OCI-LY1 (cell line): ENCODE data around the gene XPNPEP2.

Source experiments
- H2AFZ ChIP-seq: fragments of 200-600 bp; sonication (generic), shearing (Covaris generic); 2 replicates; pipeline ENCODE4 v1.6.0; 2014; ENCODE audit warnings: antibody characterized with exemption, mild to moderate bottlenecking, low read length
- H3F3A ChIP-seq: fragments of 200-600 bp; sonication (generic), shearing (Covaris generic); 2 replicates; pipeline ENCODE4 v1.6.0; 2014; ENCODE audit warnings: mild to moderate bottlenecking, antibody characterized with exemption, low read length, moderate library complexity; ENCODE audit not compliant: insufficient read depth
- H3K27ac ChIP-seq: fragments of 200-600 bp; sonication (generic); 2 replicates; pipeline ENCODE4 v1.5.1; 2014; ENCODE audit warnings: low read length, mixed run types, mild to moderate bottlenecking, low read depth; ENCODE audit not compliant: poor library complexity, severe bottlenecking
- H3K27me3 ChIP-seq: fragments of 200-600 bp; sonication (generic); 2 replicates; pipeline ENCODE4 v1.6.0; 2014; ENCODE audit warnings: antibody characterized with exemption, mild to moderate bottlenecking, low read length, moderate library complexity; ENCODE audit not compliant: insufficient read depth
- H3K36me3 ChIP-seq: fragments of 200-600 bp; sonication (generic); 2 replicates; pipeline ENCODE4 v1.6.1; 2014; ENCODE audit warnings: mild to moderate bottlenecking, antibody characterized with exemption, low read length, moderate library complexity, mixed read lengths; ENCODE audit not compliant: insufficient read depth
- H3K4me1 ChIP-seq: fragments of 200-600 bp; sonication (generic); 2 replicates; pipeline ENCODE4 v1.5.1; 2014; ENCODE audit warnings: mild to moderate bottlenecking, low read length, moderate library complexity; ENCODE audit not compliant: insufficient read depth, severe bottlenecking
- H3K4me2 ChIP-seq: fragments of 200-600 bp; sonication (generic), shearing (Covaris generic); 2 replicates; pipeline ENCODE4 v1.6.1; 2014; ENCODE audit warnings: low read length
- H3K4me3 ChIP-seq: fragments of 200-600 bp; sonication (generic); 2 replicates; pipeline ENCODE4 v1.5.1; 2014; ENCODE audit warnings: low read length, low read depth, mild to moderate bottlenecking, mixed read lengths; ENCODE audit not compliant: poor library complexity, severe bottlenecking
- H3K79me2 ChIP-seq: fragments of 200-600 bp; shearing (Covaris generic); 2 replicates; pipeline ENCODE4 v1.6.1; 2016; ENCODE audit warnings: mixed run types, low read length, mixed read lengths; ENCODE audit not compliant: insufficient read depth
- H3K9ac ChIP-seq: fragments of 200-600 bp; sonication (generic), shearing (Covaris generic); 2 replicates; pipeline ENCODE4 v1.6.1; 2014; ENCODE audit warnings: mild to moderate bottlenecking, low read length, mixed read lengths
- H3K9me2 ChIP-seq: fragments of 200-600 bp; sonication (generic), shearing (Covaris generic); 2 replicates; pipeline ENCODE4 v1.6.1; 2014; ENCODE audit warnings: low read depth, mild to moderate bottlenecking, low read length, mixed read lengths
- H3K9me3 ChIP-seq: fragments of 200-600 bp; shearing (Covaris generic); 2 replicates; pipeline ENCODE4 v1.6.1; 2014; ENCODE audit warnings: low read length, mixed read lengths
- H4K20me1 ChIP-seq: fragments of 200-600 bp; sonication (generic), shearing (Covaris generic); 2 replicates; pipeline ENCODE4 v1.6.0; 2016; ENCODE audit warnings: mild to moderate bottlenecking, low read length; ENCODE audit not compliant: insufficient read depth
- EZH2 ChIP-seq: fragments of 200-600 bp; sonication (generic), shearing (Covaris generic); IDR thresholded peaks from 2 replicates; pipeline ENCODE4 v1.8.0; 2017; ENCODE audit warnings: borderline replicate concordance, mixed run types, mild to moderate bottlenecking, antibody characterized with exemption, low read length, moderate library complexity, mixed read lengths
- TF ChIP-seq, protein P1 (sequence below): fragments of 200-600 bp; sonication (generic), shearing (Covaris generic); IDR thresholded peaks from 2 replicates; pipeline ENCODE4 v1.5.1; 2017; ENCODE audit warnings: mild to moderate bottlenecking, antibody characterized with exemption, low read length, moderate library complexity, mixed read lengths

The XPNPEP2 gene

DNA sequence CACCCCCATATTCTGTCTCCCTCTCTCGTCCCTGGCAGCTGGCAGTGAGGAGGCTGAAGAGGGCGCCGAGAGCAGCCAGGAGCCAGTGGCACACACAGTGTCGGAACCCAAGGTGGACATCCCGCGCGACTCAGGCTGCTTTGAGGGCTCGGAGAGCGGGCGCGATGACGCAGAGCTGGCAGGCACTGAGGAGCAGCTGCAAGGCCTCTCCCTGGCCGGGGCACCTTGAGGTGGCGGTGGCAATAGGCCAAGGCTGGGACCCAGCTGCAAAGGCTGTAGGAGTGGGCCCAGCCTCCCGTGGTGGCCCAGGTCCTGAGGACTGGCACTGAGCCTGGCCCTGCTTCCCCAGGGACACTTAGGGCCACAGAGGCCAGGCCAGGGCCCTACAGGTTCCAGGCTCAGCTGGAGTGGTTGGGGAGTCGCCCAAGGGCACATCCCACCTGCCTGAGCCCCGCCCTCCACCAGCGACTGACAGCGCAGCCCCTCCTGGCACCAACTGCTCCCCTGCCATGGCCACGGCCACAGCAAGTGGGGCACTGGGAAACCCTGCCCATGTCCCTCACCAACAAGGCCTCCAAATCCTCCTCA lies 54.9 kb downstream of the XPNPEP2 start:
- Histone ChIP-seq H3K27ac (no peak overlapping the region), H3K27me3 (no peaks in the 10 kb centered on the region), H3K79me2 (no peaks in the 10 kb centered on the region), H3K4me3 (no peak overlapping the region), H4K20me1 (no peaks in the 10 kb centered on the region), H3K36me3 (peaks cover 80% of the 10 kb centered on the region), H2AFZ (no peak overlapping the region), H3K4me1 (no peaks in the 10 kb centered on the region), H3K9me2 (no peaks in the 10 kb centered on the region), H3K4me2 (no peak overlapping the region), H3K9ac (no peak overlapping the region), H3K9me3 (no peaks in the 10 kb centered on the region), H3F3A (no peaks in the 10 kb centered on the region)
- TF ChIP-seq, protein P1, sequence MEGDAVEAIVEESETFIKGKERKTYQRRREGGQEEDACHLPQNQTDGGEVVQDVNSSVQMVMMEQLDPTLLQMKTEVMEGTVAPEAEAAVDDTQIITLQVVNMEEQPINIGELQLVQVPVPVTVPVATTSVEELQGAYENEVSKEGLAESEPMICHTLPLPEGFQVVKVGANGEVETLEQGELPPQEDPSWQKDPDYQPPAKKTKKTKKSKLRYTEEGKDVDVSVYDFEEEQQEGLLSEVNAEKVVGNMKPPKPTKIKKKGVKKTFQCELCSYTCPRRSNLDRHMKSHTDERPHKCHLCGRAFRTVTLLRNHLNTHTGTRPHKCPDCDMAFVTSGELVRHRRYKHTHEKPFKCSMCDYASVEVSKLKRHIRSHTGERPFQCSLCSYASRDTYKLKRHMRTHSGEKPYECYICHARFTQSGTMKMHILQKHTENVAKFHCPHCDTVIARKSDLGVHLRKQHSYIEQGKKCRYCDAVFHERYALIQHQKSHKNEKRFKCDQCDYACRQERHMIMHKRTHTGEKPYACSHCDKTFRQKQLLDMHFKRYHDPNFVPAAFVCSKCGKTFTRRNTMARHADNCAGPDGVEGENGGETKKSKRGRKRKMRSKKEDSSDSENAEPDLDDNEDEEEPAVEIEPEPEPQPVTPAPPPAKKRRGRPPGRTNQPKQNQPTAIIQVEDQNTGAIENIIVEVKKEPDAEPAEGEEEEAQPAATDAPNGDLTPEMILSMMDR, result no peak
- TF ChIP-seq EZH2, result no peak

DNA sequence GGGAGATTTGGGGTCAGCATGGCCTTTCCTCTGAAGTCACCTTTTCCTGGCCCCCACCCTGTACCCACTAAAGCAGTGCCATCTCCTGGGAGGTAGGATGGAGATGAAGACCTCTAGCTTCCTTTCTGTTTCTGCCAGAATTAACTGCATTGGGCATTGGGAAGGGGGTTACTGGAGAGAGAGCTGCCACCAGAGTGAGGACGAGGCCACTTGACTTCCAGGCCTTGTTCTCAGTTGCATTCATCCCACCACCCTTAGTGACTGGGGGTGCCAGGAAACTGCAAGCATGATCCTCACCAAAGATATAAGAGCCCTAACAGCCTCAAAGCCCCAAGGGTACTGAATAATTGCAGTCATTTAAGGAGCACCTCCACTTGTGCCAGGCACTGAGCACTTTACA lies 56.8 kb downstream of the XPNPEP2 start:
- Histone ChIP-seq H3K9me3 (no peaks in the 10 kb centered on the region), H3K4me1 (no peaks in the 10 kb centered on the region), H4K20me1 (no peaks in the 10 kb centered on the region), H2AFZ (no peak overlapping the region), H3K36me3 (peaks cover 65% of the 10 kb centered on the region), H3K4me3 (no peak overlapping the region), H3K27ac (no peak overlapping the region), H3K4me2 (no peak overlapping the region), H3F3A (no peaks in the 10 kb centered on the region), H3K9ac (no peak overlapping the region), H3K27me3 (no peaks in the 10 kb centered on the region), H3K9me2 (no peaks in the 10 kb centered on the region), H3K79me2 (no peaks in the 10 kb centered on the region)
- TF ChIP-seq, protein P1, result no peak
- TF ChIP-seq EZH2, result no peak

DNA sequence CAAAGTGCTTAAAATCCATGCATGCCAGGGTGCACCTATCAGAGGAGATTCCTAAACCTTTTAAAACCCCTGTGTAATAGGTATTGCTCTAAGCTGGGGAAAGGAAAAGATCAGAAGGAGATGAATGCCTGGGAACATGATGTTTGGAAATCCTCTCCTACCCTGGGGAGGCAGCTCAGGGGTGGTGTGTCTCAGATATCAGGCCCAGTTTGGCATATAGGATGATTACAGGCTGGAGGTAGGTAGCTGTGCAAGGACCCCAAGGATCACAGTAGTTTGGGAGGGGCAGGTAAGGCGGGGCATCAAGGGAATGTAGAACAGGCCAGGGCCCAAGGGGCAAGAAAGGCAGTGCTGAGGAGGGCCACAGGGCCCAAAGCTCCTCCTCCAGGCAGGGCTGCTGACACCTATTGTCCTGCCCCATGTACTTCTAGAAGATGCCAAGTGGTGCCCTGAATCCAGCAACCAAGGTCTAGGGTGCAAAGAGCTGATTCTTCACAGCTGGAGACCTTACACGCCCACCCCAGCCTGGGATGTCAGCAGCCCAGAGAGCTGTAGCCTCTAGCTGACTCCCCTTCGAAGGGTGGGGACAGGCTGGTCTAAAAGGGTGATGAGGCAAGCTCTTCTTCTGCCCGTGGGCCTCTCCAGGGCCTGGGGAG lies 58.6 kb downstream of the XPNPEP2 start:
- Histone ChIP-seq H3K36me3 (peaks cover 47% of the 10 kb centered on the region), H3K4me3 (no peak overlapping the region), H3K27ac (no peak overlapping the region), H3K9ac (no peak overlapping the region), H2AFZ (no peak overlapping the region), H3K4me1 (no peaks in the 10 kb centered on the region), H3K27me3 (no peaks in the 10 kb centered on the region), H3K9me2 (no peaks in the 10 kb centered on the region), H3F3A (no peaks in the 10 kb centered on the region), H3K79me2 (no peaks in the 10 kb centered on the region), H3K4me2 (no peak overlapping the region), H4K20me1 (no peaks in the 10 kb centered on the region), H3K9me3 (no peaks in the 10 kb centered on the region)
- TF ChIP-seq EZH2, result no peak
- TF ChIP-seq, protein P1, result no peak
